GM21515 (cell line): ENCODE measurements around the gene UNCX.

Source experiments
- ATAC-seq: cut with Tn5 transposase; IDR thresholded peaks from one replicate; pipeline ENCODE4 v1.9.1; 2021; ENCODE audit not compliant: unreplicated experiment

Gene UNCX

GRCh38 chr7:1231214-1232102, 1.2 kb upstream of the UNCX start:
- ATAC-seq = no peak

- no peak for ATAC-seq
Observed at GRCh38 chr7:1232103-1232466, 587 bp upstream of the UNCX start.

GRCh38 chr7:1233333-1234048, 819 bp downstream of the UNCX start:
- ATAC-seq = no peak

- no peak for ATAC-seq
Observed at GRCh38 chr7:1234049-1234880, 1.6 kb downstream of the UNCX start.

GRCh38 chr7:1234881-1235500, 2.3 kb downstream of the UNCX start:
- no peak for ATAC-seq

GRCh38 chr7:1235501-1236131, 2.9 kb downstream of the UNCX start:
- ATAC-seq = no peak

GRCh38 chr7:1236132-1236661, 3.5 kb downstream of the UNCX start:
- ATAC-seq = no peak

- ATAC-seq = no peak
Observed at GRCh38 chr7:1236831-1237701, 4.4 kb downstream of the UNCX start.

- no peak for ATAC-seq
Observed at GRCh38 chr7:1237704-1238255, 5.1 kb downstream of the UNCX start.

GRCh38 chr7:1238450-1238882, 5.8 kb downstream of the UNCX start:
- no peak for ATAC-seq

- no peak for ATAC-seq
Observed at GRCh38 chr7:1238931-1239802, 6.5 kb downstream of the UNCX start.

- no peak for ATAC-seq
Observed at GRCh38 chr7:1239803-1240516, 7.3 kb downstream of the UNCX start.

- ATAC-seq = no peak
Observed at GRCh38 chr7:1240517-1241257, 8.0 kb downstream of the UNCX start.

GRCh38 chr7:1241258-1241602, 8.6 kb downstream of the UNCX start:
- ATAC-seq = no peak

- ATAC-seq = no peak
Observed at GRCh38 chr7:1241603-1242255, 9.1 kb downstream of the UNCX start.

GRCh38 chr7:1242256-1242605, 9.6 kb downstream of the UNCX start:
- no peak for ATAC-seq
